Esophagus muscularis mucosa (tissue), 3 donors: Measurements from ENCODE around the gene PUM2.

ENCODE experiments used
- POLR2AphosphoS5 ChIP-seq, 2 donors: sonication (generic); formaldehyde crosslinking; IDR thresholded peaks; one replicate each; pipeline ENCODE4 v1.6.1; 2017; ENCODE audit warnings: antibody characterized with exemption in 2 of 2
- TF ChIP-seq, protein P1 (sequence below), 3 experiments: fragments of 200-600 bp in 2 of 3; fragments of 450-650 bp in 1 of 3; sonication (generic) in 2 of 3; IDR thresholded peaks; one replicate each; pipeline ENCODE4 v1.5.1; 2017 to 2019; ENCODE audit warnings: antibody characterized with exemption in 3 of 3, mild to moderate bottlenecking in 2 of 3, moderate library complexity in 1 of 3

DNA sequence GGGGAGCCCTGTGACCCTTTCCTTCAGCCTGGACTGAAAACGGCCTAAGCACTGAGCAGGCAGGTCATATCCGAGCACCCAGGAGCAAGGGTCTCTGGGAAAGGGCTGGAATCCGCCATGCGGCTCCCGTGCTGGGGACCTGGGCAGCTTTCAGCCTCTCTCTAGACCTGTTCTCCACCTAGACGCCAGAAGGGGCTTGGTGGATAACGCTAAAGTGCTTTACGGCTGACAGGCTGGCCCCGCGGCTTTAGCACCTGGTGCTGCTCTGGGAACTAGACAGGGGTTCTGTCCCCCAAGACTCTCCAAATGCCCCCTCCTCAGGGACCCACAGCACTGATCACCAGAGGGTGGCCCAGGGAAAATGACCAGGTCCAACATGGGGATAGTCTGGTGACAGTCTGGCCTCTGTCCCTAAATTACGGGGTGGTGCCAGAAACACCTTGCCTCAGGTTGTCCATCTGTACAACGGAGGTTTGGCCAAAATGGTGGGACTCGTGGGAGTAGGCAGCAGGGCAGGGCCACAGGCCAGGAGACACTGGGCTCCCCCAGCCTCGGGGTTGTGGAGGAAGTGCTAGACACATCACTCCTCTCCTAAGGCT is 138.7 kb downstream of the PUM2 start:
- TF ChIP-seq, protein P1, sequence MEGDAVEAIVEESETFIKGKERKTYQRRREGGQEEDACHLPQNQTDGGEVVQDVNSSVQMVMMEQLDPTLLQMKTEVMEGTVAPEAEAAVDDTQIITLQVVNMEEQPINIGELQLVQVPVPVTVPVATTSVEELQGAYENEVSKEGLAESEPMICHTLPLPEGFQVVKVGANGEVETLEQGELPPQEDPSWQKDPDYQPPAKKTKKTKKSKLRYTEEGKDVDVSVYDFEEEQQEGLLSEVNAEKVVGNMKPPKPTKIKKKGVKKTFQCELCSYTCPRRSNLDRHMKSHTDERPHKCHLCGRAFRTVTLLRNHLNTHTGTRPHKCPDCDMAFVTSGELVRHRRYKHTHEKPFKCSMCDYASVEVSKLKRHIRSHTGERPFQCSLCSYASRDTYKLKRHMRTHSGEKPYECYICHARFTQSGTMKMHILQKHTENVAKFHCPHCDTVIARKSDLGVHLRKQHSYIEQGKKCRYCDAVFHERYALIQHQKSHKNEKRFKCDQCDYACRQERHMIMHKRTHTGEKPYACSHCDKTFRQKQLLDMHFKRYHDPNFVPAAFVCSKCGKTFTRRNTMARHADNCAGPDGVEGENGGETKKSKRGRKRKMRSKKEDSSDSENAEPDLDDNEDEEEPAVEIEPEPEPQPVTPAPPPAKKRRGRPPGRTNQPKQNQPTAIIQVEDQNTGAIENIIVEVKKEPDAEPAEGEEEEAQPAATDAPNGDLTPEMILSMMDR (IDR thresholded peaks at IDR 0.05): no peak
- no peak for TF ChIP-seq POLR2AphosphoS5 (IDR thresholded peaks at IDR 0.05)
